ENCODE measurements around the gene LY6G5B. TPM values are rescaled to one million over a fixed set of nuclear protein-coding genes. Genes with fewer than 3 reads are reported as not detected.

The LY6G5B gene
- total RNA-seq, 1 experiment from 2014 or later = 14.4 TPM

- Mint-ChIP-seq H3K9me3 (ENCODE audit: unreplicated experiment) (no peaks in the 10 kb centered on the region), H3K27me3 (ENCODE audit: insufficient read depth, unreplicated experiment) (no peaks in the 10 kb centered on the region), H3K36me3 (ENCODE audit: insufficient read depth, unreplicated experiment) (no peaks in the 10 kb centered on the region), H3K27ac (ENCODE audit: low read depth, unreplicated experiment) (no peak overlapping the region), H3K4me1 (ENCODE audit: insufficient read depth, unreplicated experiment) (peaks cover 11% of the 10 kb centered on the region), H3K4me3 (ENCODE audit: unreplicated experiment) (no peak overlapping the region)
- TF ChIP-seq, protein P1, sequence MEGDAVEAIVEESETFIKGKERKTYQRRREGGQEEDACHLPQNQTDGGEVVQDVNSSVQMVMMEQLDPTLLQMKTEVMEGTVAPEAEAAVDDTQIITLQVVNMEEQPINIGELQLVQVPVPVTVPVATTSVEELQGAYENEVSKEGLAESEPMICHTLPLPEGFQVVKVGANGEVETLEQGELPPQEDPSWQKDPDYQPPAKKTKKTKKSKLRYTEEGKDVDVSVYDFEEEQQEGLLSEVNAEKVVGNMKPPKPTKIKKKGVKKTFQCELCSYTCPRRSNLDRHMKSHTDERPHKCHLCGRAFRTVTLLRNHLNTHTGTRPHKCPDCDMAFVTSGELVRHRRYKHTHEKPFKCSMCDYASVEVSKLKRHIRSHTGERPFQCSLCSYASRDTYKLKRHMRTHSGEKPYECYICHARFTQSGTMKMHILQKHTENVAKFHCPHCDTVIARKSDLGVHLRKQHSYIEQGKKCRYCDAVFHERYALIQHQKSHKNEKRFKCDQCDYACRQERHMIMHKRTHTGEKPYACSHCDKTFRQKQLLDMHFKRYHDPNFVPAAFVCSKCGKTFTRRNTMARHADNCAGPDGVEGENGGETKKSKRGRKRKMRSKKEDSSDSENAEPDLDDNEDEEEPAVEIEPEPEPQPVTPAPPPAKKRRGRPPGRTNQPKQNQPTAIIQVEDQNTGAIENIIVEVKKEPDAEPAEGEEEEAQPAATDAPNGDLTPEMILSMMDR (IDR thresholded peaks at IDR 0.05; ENCODE audit: unreplicated experiment) = no peak
- POLR2A ChIA-PET = no interaction called here
- no peak for DNase-seq (ENCODE audit: unreplicated experiment)
- CTCF ChIA-PET = no interaction called here
- intact Hi-C loops (cut with micrococcal nuclease) = no loop called here
- no TSS peak for BruUV-seq (replicated peaks)
Measured at GRCh38 chr6:31718265-31718664, 48.5 kb downstream of the LY6G5B start.

DNA sequence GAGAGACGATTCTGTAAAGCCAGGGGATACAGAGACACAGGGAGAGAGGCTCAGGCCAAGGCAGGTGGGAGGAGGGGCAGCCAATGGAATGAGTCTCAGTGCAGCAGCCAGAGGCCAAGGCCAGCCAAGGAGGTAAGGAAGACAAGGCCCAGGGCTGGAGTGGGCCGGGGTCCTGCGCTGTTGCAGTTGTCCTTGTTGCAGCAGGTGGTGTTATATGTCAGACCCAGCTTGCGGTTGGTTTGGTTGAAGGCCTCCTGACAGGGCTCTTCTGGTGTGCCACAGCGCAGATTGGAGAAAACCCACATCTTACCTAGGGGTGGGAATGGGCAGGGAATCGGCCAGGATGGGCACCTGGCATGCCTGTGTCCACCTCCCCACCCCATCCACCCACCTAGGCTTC lies 49.2 kb downstream of the LY6G5B start:
- Mint-ChIP-seq H3K27ac (ENCODE audit: low read depth, unreplicated experiment) (no peak overlapping the region), H3K9me3 (ENCODE audit: unreplicated experiment) (no peaks in the 10 kb centered on the region), H3K36me3 (ENCODE audit: insufficient read depth, unreplicated experiment) (no peaks in the 10 kb centered on the region), H3K4me1 (ENCODE audit: insufficient read depth, unreplicated experiment) (peaks cover 11% of the 10 kb centered on the region), H3K4me3 (ENCODE audit: unreplicated experiment) (no peak overlapping the region), H3K27me3 (ENCODE audit: insufficient read depth, unreplicated experiment) (no peaks in the 10 kb centered on the region)
- TF ChIP-seq, protein P1 (IDR thresholded peaks at IDR 0.05; ENCODE audit: unreplicated experiment) = no peak
- POLR2A ChIA-PET = interaction anchor here (2.2 kb wide), 1 partner anchor 16 kb away, joined by 7 read pairs; the partner anchor contains the start of gene ABHD16A
- CTCF ChIA-PET = interaction anchor here (0.7 kb wide), 1 partner anchor 28 kb away, joined by 3 read pairs; no protein-coding TSS in a partner anchor
- BruUV-seq (replicated peaks) = no TSS peak
- intact Hi-C loops (cut with micrococcal nuclease) = no loop called here
- no peak for DNase-seq (ENCODE audit: unreplicated experiment)

DNA sequence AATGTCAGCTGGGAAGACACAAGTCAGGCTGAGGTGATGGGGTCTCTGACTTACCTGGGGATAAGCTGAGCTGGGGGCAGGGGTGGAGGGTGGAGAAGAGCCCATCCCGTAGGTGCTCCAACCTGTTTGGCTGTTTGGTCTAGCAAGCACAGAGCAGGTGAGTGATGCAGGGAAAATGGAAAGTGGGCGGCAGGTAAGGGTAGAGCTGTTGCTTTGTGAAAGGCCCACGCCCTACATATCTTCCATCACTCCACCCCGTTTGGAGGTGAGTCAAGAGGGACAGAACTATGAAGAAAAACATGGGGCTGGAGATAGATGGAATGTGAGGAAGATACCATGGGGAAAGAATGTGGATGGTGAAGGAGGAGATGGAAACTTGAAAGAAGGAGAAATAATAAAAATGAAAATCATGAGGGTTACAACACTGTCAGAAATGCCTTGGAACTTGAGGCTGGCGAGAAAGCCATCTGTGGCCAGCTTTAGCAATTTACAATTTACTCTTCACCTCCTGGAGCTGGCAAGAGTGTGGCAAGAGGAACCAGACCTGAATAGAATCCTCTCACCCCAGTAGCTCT lies 50.5 kb downstream of the LY6G5B start:
- H3K36me3 Mint-ChIP-seq (ENCODE audit: insufficient read depth, unreplicated experiment) = no peaks in the 10 kb centered on the region
- intact Hi-C loops (cut with micrococcal nuclease) = no loop called here
- BruUV-seq (replicated peaks) = no TSS peak
- DNase-seq (ENCODE audit: unreplicated experiment) = no peak
- no peak overlapping the region for H3K27ac Mint-ChIP-seq (ENCODE audit: low read depth, unreplicated experiment)
- H3K4me1 Mint-ChIP-seq (ENCODE audit: insufficient read depth, unreplicated experiment) = peaks cover 11% of the 10 kb centered on the region
- CTCF ChIA-PET = interaction anchor here (0.8 to 1.2 kb wide), 3 partner anchors 9 to 232 kb away, joined by 3 read pairs; partner anchors contain the start of gene ABHD16A
- H3K9me3 Mint-ChIP-seq (ENCODE audit: unreplicated experiment) = no peaks in the 10 kb centered on the region
- TF ChIP-seq, protein P1 (IDR thresholded peaks at IDR 0.05; ENCODE audit: unreplicated experiment) = no peak
- H3K4me3 Mint-ChIP-seq (ENCODE audit: unreplicated experiment) = no peak overlapping the region
- POLR2A ChIA-PET = interaction anchor here (0.7 to 2.2 kb wide), 3 partner anchors 16 to 107 kb away, joined by 3 to 7 read pairs (median 3); partner anchors contain the start of genes ABHD16A and CLIC1
- H3K27me3 Mint-ChIP-seq (ENCODE audit: insufficient read depth, unreplicated experiment) = no peaks in the 10 kb centered on the region

GRCh38 chr6:31721351-31722020 lies 51.7 kb downstream of the LY6G5B start, which contains the start of gene LY6G6C:
Gene LY6G6C (minus strand): TSS chr6:31721746. CDS start chr6:31721679, 67 bp downstream.
- CTCF ChIA-PET = no interaction called here
- POLR2A ChIA-PET = interaction anchor here (1.0 to 1.6 kb wide), 4 partner anchors 15 to 141 kb away, joined by 3 to 6 read pairs (median 4); partner anchors contain the start of genes ABHD16A, CLIC1, MSH5 and NEU1
- intact Hi-C loops (cut with micrococcal nuclease) = no loop called here
- H3K9me3 Mint-ChIP-seq (ENCODE audit: unreplicated experiment) = no peaks in the 10 kb centered on the region
- H3K36me3 Mint-ChIP-seq (ENCODE audit: insufficient read depth, unreplicated experiment) = no peaks in the 10 kb centered on the region
- no peak within 1 kb of the TSS for H3K4me3 Mint-ChIP-seq (ENCODE audit: unreplicated experiment)
- H3K27ac Mint-ChIP-seq (ENCODE audit: low read depth, unreplicated experiment) = no peak within 1 kb of the TSS
- BruUV-seq (replicated peaks) = no TSS peak
- no peak for DNase-seq (ENCODE audit: unreplicated experiment)
- H3K27me3 Mint-ChIP-seq (ENCODE audit: insufficient read depth, unreplicated experiment) = no peaks in the 10 kb centered on the region
- peaks cover 11% of the 10 kb centered on the region for H3K4me1 Mint-ChIP-seq (ENCODE audit: insufficient read depth, unreplicated experiment)
- TF ChIP-seq, protein P1 (IDR thresholded peaks at IDR 0.05; ENCODE audit: unreplicated experiment) = no peak
